ENCODE measurements around the gene PTPRE. TPM values are rescaled to one million over a fixed set of nuclear protein-coding genes. Genes with fewer than 3 reads are reported as not detected.

PTPRE gene
- total RNA-seq, 1 donor from 2014 or later: 2.4 TPM

- Mint-ChIP-seq H3K4me1 (ENCODE audit: low read depth) (no peaks in the 10 kb centered on the region), H3K27ac (no peak overlapping the region), H3K27me3 (peaks cover 13% of the 10 kb centered on the region), H3K4me3 (ENCODE audit: low read depth) (no peak overlapping the region), H3K9me3 (ENCODE audit: low read depth) (no peaks in the 10 kb centered on the region), H3K36me3 (ENCODE audit: insufficient read depth) (no peaks in the 10 kb centered on the region)
- TF ChIP-seq CTCF (IDR thresholded peaks at IDR 0.05; ENCODE audit: unreplicated experiment): no peak
- no peak for DNase-seq (ENCODE audit: low spot score, unreplicated experiment)
Measured at GRCh38 chr10:127992376-127992775, 85.5 kb downstream of the PTPRE start.

GRCh38 chr10:127993056-127993690, 86.3 kb downstream of the PTPRE start:
- Mint-ChIP-seq H3K4me1 (ENCODE audit: low read depth) (no peaks in the 10 kb centered on the region), H3K27ac (no peak overlapping the region), H3K27me3 (peaks cover 20% of the 10 kb centered on the region), H3K36me3 (ENCODE audit: insufficient read depth) (no peaks in the 10 kb centered on the region), H3K9me3 (ENCODE audit: low read depth) (no peaks in the 10 kb centered on the region), H3K4me3 (ENCODE audit: low read depth) (no peak overlapping the region)
- TF ChIP-seq CTCF (IDR thresholded peaks at IDR 0.05; ENCODE audit: unreplicated experiment): no peak
- no peak for DNase-seq (ENCODE audit: low spot score, unreplicated experiment)

GRCh38 chr10:127995939-127996338, 89.0 kb downstream of the PTPRE start:
- Mint-ChIP-seq H3K36me3 (ENCODE audit: insufficient read depth) (no peaks in the 10 kb centered on the region), H3K27me3 (peaks cover 42% of the 10 kb centered on the region), H3K4me3 (ENCODE audit: low read depth) (no peak overlapping the region), H3K4me1 (ENCODE audit: low read depth) (no peaks in the 10 kb centered on the region), H3K27ac (no peak overlapping the region), H3K9me3 (ENCODE audit: low read depth) (no peaks in the 10 kb centered on the region)
- DNase-seq (ENCODE audit: low spot score, unreplicated experiment): no peak
- TF ChIP-seq CTCF (IDR thresholded peaks at IDR 0.05; ENCODE audit: unreplicated experiment): no peak

GRCh38 chr10:127996586-127996985, 89.7 kb downstream of the PTPRE start:
- Mint-ChIP-seq H3K4me3 (ENCODE audit: low read depth) (no peak overlapping the region), H3K9me3 (ENCODE audit: low read depth) (no peaks in the 10 kb centered on the region), H3K27ac (no peak overlapping the region), H3K27me3 (peaks cover 43% of the 10 kb centered on the region), H3K4me1 (ENCODE audit: low read depth) (no peaks in the 10 kb centered on the region), H3K36me3 (ENCODE audit: insufficient read depth) (no peaks in the 10 kb centered on the region)
- no peak for TF ChIP-seq CTCF (IDR thresholded peaks at IDR 0.05; ENCODE audit: unreplicated experiment)
- DNase-seq (ENCODE audit: low spot score, unreplicated experiment): no peak

- H3K27me3 Mint-ChIP-seq: peaks cover 43% of the 10 kb centered on the region
- no peak overlapping the region for H3K27ac Mint-ChIP-seq
- no peaks in the 10 kb centered on the region for H3K4me1 Mint-ChIP-seq (ENCODE audit: low read depth)
- no peak for TF ChIP-seq CTCF (IDR thresholded peaks at IDR 0.05; ENCODE audit: unreplicated experiment)
- H3K4me3 Mint-ChIP-seq (ENCODE audit: low read depth): no peak overlapping the region
- no peaks in the 10 kb centered on the region for H3K36me3 Mint-ChIP-seq (ENCODE audit: insufficient read depth)
- DNase-seq (ENCODE audit: low spot score, unreplicated experiment): no peak
- H3K9me3 Mint-ChIP-seq (ENCODE audit: low read depth): no peaks in the 10 kb centered on the region
Measured at GRCh38 chr10:127997271-127997670, 90.4 kb downstream of the PTPRE start.

All from progenitor cell of endocrine pancreas (in vitro differentiated cells).